Gastrocnemius medialis (tissue), 4 donors: Measurements from ENCODE around the gene MAP3K9.

Source experiments
- POLR2A ChIP-seq, 2 donors: fragments of 450-650 bp; IDR thresholded peaks; one replicate each; pipeline ENCODE4 v1.6.1; 2017; ENCODE audit warnings: antibody characterized with exemption in 2 of 2, mild to moderate bottlenecking in 2 of 2, moderate library complexity in 2 of 2
- TF ChIP-seq, protein P1 (sequence below), 5 experiments: fragments of 450-650 bp in 3 of 5; fragments of 200-600 bp in 2 of 5; sonication (generic) in 2 of 5; IDR thresholded peaks in 4 of 5; conservative IDR thresholded peaks in 1 of 5; 1 replicate in 4 of 5; 2 replicates in 1 of 5; pipeline ENCODE4 v1.5.1; 2016 to 2019; ENCODE audit warnings: antibody characterized with exemption in 5 of 5, mild to moderate bottlenecking in 3 of 5, moderate library complexity in 3 of 5

DNA sequence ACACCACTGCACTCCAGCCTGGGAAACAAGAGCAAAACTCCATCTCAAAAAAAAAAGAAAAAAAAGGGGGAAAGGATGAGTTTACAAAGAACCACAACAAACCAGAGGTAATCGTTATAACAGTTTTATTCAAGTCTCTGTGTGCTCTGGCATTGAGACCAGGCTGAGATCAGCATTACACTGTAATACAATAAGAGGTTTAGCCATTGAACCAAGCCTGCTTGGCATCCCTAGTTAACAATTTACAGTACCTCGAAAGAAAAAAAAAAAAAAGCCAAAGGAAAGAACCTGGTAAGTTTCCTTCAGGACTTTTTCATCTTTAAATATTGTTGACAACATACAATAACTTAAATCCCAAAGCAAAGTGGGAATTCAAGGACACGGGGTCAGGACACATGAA lies 86.9 kb downstream of the MAP3K9 start:
- no peak for TF ChIP-seq POLR2A (IDR thresholded peaks at IDR 0.05)
- TF ChIP-seq, protein P1, sequence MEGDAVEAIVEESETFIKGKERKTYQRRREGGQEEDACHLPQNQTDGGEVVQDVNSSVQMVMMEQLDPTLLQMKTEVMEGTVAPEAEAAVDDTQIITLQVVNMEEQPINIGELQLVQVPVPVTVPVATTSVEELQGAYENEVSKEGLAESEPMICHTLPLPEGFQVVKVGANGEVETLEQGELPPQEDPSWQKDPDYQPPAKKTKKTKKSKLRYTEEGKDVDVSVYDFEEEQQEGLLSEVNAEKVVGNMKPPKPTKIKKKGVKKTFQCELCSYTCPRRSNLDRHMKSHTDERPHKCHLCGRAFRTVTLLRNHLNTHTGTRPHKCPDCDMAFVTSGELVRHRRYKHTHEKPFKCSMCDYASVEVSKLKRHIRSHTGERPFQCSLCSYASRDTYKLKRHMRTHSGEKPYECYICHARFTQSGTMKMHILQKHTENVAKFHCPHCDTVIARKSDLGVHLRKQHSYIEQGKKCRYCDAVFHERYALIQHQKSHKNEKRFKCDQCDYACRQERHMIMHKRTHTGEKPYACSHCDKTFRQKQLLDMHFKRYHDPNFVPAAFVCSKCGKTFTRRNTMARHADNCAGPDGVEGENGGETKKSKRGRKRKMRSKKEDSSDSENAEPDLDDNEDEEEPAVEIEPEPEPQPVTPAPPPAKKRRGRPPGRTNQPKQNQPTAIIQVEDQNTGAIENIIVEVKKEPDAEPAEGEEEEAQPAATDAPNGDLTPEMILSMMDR (IDR thresholded peaks at IDR 0.05 in 4 of 5, conservative IDR thresholded peaks at IDR 0.05 in 1 of 5) = no peak
